ENCODE measurements around the gene DYNC1I1. TPM values are rescaled to one million over a fixed set of nuclear protein-coding genes. Genes with fewer than 3 reads are reported as not detected.

DYNC1I1 gene
- total and polyA plus RNA-seq, 2 donors (not counting 3 experiments of a cell fraction or from before 2014, with no cell fraction given) = 1.8 to 3.6 TPM

GRCh38 chr7:96084881-96085553 lies 312.7 kb downstream of the DYNC1I1 start:
- dilution Hi-C loops (cut with MboI; ENCODE audit: extremely low pct_ligation_motif_present, low sequenced_read_pairs) = no loop called here
- POLR2A ChIA-PET = no interaction called here
- TF ChIP-seq FOS (IDR thresholded peaks at IDR 0.05; ENCODE audit: borderline replicate concordance, insufficient read depth, low read length) (peak; percentile 90), EZH2 (IDR thresholded peaks at IDR 0.05; ENCODE audit: borderline replicate concordance, low read depth, low read length, severe bottlenecking) (no peak), POLR2AphosphoS5 (IDR thresholded peaks at IDR 0.05; ENCODE audit: insufficient read depth, low read depth, low read length) (no peak), JUN (IDR thresholded peaks at IDR 0.05; ENCODE audit: borderline replicate concordance, insufficient read depth, insufficient read length, low read depth) (peak; percentile 71)
- TF ChIP-seq, protein P1, sequence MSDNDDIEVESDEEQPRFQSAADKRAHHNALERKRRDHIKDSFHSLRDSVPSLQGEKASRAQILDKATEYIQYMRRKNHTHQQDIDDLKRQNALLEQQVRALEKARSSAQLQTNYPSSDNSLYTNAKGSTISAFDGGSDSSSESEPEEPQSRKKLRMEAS (IDR thresholded peaks at IDR 0.05; ENCODE audit: insufficient read depth, insufficient read length) = no peak

GRCh38 chr7:96085953-96086352 lies 313.6 kb downstream of the DYNC1I1 start:
- FAIRE-seq (no peak), DNase-seq (ENCODE audit: low read depth, low spot score) (no peak)
- dilution Hi-C loops (cut with MboI; ENCODE audit: extremely low pct_ligation_motif_present, low sequenced_read_pairs) = no loop called here
- BruUV-seq (replicated peaks) = no TSS peak
- Histone ChIP-seq H3K4me1 (ENCODE audit: control insufficient read depth, extremely low read depth, insufficient read depth, low read length) (peaks cover 31% of the 10 kb centered on the region), H3K9ac (replicated peaks; ENCODE audit: extremely low read depth, insufficient read depth, low read length) (no peak overlapping the region), H3K4me3 (replicated peaks in 1 of 3; ENCODE audit: insufficient read depth in 1 of 3, low read depth in 1 of 3, low read length in 3 of 3) (no peak overlapping the region), H4K20me1 (replicated peaks; ENCODE audit: control insufficient read depth, extremely low read depth, insufficient read depth, low read length) (no peaks in the 10 kb centered on the region), H3K79me2 (ENCODE audit: control insufficient read depth, insufficient read depth, low read length) (no peaks in the 10 kb centered on the region), H3K4me2 (ENCODE audit: insufficient read depth, low read length) (no peak overlapping the region), H3K27me3 (ENCODE audit: control insufficient read depth in 2 of 2, insufficient read depth in 2 of 2, low read length in 2 of 2) (no peaks in the 10 kb centered on the region), H3K9me3 (replicated peaks; ENCODE audit: control insufficient read depth, insufficient read depth, low read length) (no peaks in the 10 kb centered on the region), H3K36me3 (ENCODE audit: control insufficient read depth in 2 of 2, extremely low read depth in 1 of 2, insufficient read depth in 2 of 2, low read length in 2 of 2) (no peaks in the 10 kb centered on the region), H3K27ac (ENCODE audit: insufficient read depth, low read depth, low read length) (no peak overlapping the region), H2AFZ (ENCODE audit: low read depth, low read length) (no peak overlapping the region), H3K9me1 (replicated peaks; ENCODE audit: control insufficient read depth, extremely low read depth, insufficient read depth, low read length) (no peaks in the 10 kb centered on the region)
- POLR2A ChIA-PET = no interaction called here
- intact Hi-C loops (cut with micrococcal nuclease) = loop anchor here (1.0 to 5.0 kb wide), 2 partner anchors 71 to 200 kb away; no protein-coding TSS in a partner anchor
- CTCF ChIA-PET = interaction anchor here (0.8 to 2.7 kb wide), 4 partner anchors 9 to 940 kb away, joined by 3 to 10 read pairs (median 4); no protein-coding TSS in a partner anchor
- no peak for TF ChIP-seq MYC (IDR thresholded peaks at IDR 0.05; ENCODE audit: low read depth, low read length)
- TF ChIP-seq, protein P1 (IDR thresholded peaks at IDR 0.05; ENCODE audit: insufficient read depth, insufficient read length) = no peak
- TF ChIP-seq POLR2AphosphoS5 (IDR thresholded peaks at IDR 0.05; ENCODE audit: insufficient read depth, low read depth, low read length) = no peak
- TF ChIP-seq JUN (IDR thresholded peaks at IDR 0.05; ENCODE audit: borderline replicate concordance, insufficient read depth, insufficient read length, low read depth) = no peak
- TF ChIP-seq, protein P2, sequence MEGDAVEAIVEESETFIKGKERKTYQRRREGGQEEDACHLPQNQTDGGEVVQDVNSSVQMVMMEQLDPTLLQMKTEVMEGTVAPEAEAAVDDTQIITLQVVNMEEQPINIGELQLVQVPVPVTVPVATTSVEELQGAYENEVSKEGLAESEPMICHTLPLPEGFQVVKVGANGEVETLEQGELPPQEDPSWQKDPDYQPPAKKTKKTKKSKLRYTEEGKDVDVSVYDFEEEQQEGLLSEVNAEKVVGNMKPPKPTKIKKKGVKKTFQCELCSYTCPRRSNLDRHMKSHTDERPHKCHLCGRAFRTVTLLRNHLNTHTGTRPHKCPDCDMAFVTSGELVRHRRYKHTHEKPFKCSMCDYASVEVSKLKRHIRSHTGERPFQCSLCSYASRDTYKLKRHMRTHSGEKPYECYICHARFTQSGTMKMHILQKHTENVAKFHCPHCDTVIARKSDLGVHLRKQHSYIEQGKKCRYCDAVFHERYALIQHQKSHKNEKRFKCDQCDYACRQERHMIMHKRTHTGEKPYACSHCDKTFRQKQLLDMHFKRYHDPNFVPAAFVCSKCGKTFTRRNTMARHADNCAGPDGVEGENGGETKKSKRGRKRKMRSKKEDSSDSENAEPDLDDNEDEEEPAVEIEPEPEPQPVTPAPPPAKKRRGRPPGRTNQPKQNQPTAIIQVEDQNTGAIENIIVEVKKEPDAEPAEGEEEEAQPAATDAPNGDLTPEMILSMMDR (IDR thresholded peaks at IDR 0.05; ENCODE audit: extremely low read depth in 1 of 2, insufficient read depth in 1 of 2, low read depth in 1 of 2, low read length in 2 of 2) = no peak
- no peak for TF ChIP-seq EZH2 (IDR thresholded peaks at IDR 0.05; ENCODE audit: borderline replicate concordance, low read depth, low read length, severe bottlenecking)
- TF ChIP-seq POLR2A (IDR thresholded peaks at IDR 0.05; ENCODE audit: low read depth, low read length) = no peak
- TF ChIP-seq FOS (IDR thresholded peaks at IDR 0.05; ENCODE audit: borderline replicate concordance, insufficient read depth, low read length) = no peak
- no peak for TF ChIP-seq GATA2 (IDR thresholded peaks at IDR 0.05; ENCODE audit: insufficient read depth, insufficient read length, low read depth, low read length)

More at GRCh38 chr7:96084881-96085553, 312.7 kb downstream of the DYNC1I1 start:
- H3K27me3 ChIP-seq (ENCODE audit: control insufficient read depth in 2 of 2, insufficient read depth in 2 of 2, low read length in 2 of 2) = no peaks in the 10 kb centered on the region
- H3K79me2 ChIP-seq (ENCODE audit: control insufficient read depth, insufficient read depth, low read length) = no peaks in the 10 kb centered on the region
- H2AFZ ChIP-seq (ENCODE audit: low read depth, low read length) = peak overlapping the region; percentile 28
- peaks cover 31% of the 10 kb centered on the region for H3K4me1 ChIP-seq (ENCODE audit: control insufficient read depth, extremely low read depth, insufficient read depth, low read length)
- H3K9me3 ChIP-seq (replicated peaks; ENCODE audit: control insufficient read depth, insufficient read depth, low read length) = no peaks in the 10 kb centered on the region
- peak; percentile 48 for FAIRE-seq
- H3K36me3 ChIP-seq (ENCODE audit: control insufficient read depth in 2 of 2, extremely low read depth in 1 of 2, insufficient read depth in 2 of 2, low read length in 2 of 2) = no peaks in the 10 kb centered on the region
- H3K4me2 ChIP-seq (ENCODE audit: insufficient read depth, low read length) = peak overlapping the region; percentile 52
- CTCF ChIA-PET = interaction anchor here (0.8 to 2.7 kb wide), 6 partner anchors 8 to 943 kb away, joined by 3 to 10 read pairs (median 4); no protein-coding TSS in a partner anchor
- H3K27ac ChIP-seq (ENCODE audit: insufficient read depth, low read depth, low read length) = peak overlapping the region; percentile 57
- H4K20me1 ChIP-seq (replicated peaks; ENCODE audit: control insufficient read depth, extremely low read depth, insufficient read depth, low read length) = no peaks in the 10 kb centered on the region
- BruUV-seq (replicated peaks) = no TSS peak
- H3K9ac ChIP-seq (replicated peaks; ENCODE audit: extremely low read depth, insufficient read depth, low read length) = peak overlapping the region; percentile 9
- peak; percentile 72 for DNase-seq (ENCODE audit: low read depth, low spot score)
- H3K4me3 ChIP-seq (replicated peaks in 1 of 3; ENCODE audit: insufficient read depth in 1 of 3, low read depth in 1 of 3, low read length in 3 of 3) = no peak overlapping the region
- intact Hi-C loops (cut with micrococcal nuclease) = loop anchor here (1.0 to 5.0 kb wide), 2 partner anchors 72 to 199 kb away; no protein-coding TSS in a partner anchor
- no peaks in the 10 kb centered on the region for H3K9me1 ChIP-seq (replicated peaks; ENCODE audit: control insufficient read depth, extremely low read depth, insufficient read depth, low read length)
